SK-N-SH (cell line): ENCODE measurements around the gene PODNL1.

Experiments used
- CHD2 ChIP-seq: fragments of 150-350 bp; IDR thresholded peaks from 2 replicates; pipeline ENCODE4 v1.6.1; 2018; ENCODE audit warnings: low read length; ENCODE audit not compliant: partially characterized antibody
- CTCF ChIP-seq: fragments of 200-600 bp; sonication (generic); IDR thresholded peaks from 2 replicates; pipeline ENCODE4 v1.6.1; 2017; ENCODE audit warnings: antibody characterized with exemption, mild to moderate bottlenecking, moderate library complexity
- EP300 ChIP-seq, 2 experiments: IDR thresholded peaks; 2 replicates each; pipeline versions ENCODE4 v1.4.0 to v1.6.1; 2012; ENCODE audit warnings: borderline replicate concordance in 1 of 2, low read depth in 1 of 2, low read length in 1 of 2
- EZH2phosphoT487 ChIP-seq: fragments of 200-600 bp; sonication (generic); IDR thresholded peaks from 2 replicates; pipeline ENCODE4 v1.6.1; 2017; ENCODE audit warnings: low read depth, mixed run types, mild to moderate bottlenecking, antibody characterized with exemption, moderate library complexity, borderline replicate concordance
- NRF1 ChIP-seq: IDR thresholded peaks from 2 replicates; pipeline ENCODE4 v1.6.1; 2012; ENCODE audit warnings: low read depth, mild to moderate bottlenecking, low read length
- POLR2AphosphoS5 ChIP-seq: IDR thresholded peaks from 2 replicates; pipeline ENCODE4 v1.6.1; 2012; ENCODE audit warnings: low read depth, low read length
- USF1 ChIP-seq: IDR thresholded peaks from 2 replicates; pipeline ENCODE4 v1.4.0; 2012; ENCODE audit warnings: low read depth, borderline replicate concordance
- ZBTB33 ChIP-seq: IDR thresholded peaks from 2 replicates; pipeline ENCODE4 v1.4.0; 2012; ENCODE audit warnings: low read depth, borderline replicate concordance

- TF ChIP-seq EP300 (IDR thresholded peaks at IDR 0.05; ENCODE audit: borderline replicate concordance in 1 of 2, low read depth in 1 of 2, low read length in 1 of 2), result no peak
- TF ChIP-seq ZBTB33, result no peak
- TF ChIP-seq POLR2AphosphoS5, result no peak
- no peak for TF ChIP-seq EZH2phosphoT487
- no peak for TF ChIP-seq USF1
- no peak for TF ChIP-seq CTCF
- no peak for TF ChIP-seq CHD2
- no peak for TF ChIP-seq NRF1
Observed at GRCh38 chr19:13972368-13973155, 34.3 kb upstream of the PODNL1 start.
